ENCODE data around the gene ELP2.

The ELP2 gene

DNA sequence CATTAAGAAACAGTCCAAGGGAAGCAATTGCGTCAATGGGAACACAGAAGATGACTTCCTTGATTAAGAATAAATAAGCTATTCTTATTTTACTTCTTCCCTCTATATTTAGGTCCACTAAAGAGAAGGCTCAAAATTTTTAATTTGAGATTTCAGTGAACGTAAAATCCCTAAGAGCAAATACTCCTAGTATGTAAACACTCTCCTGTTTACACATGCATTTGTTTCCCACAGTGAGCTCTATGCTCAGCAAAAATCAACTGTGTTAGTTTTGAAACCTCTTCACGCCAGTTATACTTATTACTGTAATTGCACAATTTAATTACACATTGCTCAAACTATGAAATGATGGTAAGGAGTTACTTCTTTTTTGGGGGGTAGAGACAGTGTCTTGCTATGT is 9.4 kb upstream of the ELP2 start:
- no peak overlapping the region for H3K4me3 ChIP-seq (ENCODE audit: low read length)
- TF ChIP-seq, protein P1, sequence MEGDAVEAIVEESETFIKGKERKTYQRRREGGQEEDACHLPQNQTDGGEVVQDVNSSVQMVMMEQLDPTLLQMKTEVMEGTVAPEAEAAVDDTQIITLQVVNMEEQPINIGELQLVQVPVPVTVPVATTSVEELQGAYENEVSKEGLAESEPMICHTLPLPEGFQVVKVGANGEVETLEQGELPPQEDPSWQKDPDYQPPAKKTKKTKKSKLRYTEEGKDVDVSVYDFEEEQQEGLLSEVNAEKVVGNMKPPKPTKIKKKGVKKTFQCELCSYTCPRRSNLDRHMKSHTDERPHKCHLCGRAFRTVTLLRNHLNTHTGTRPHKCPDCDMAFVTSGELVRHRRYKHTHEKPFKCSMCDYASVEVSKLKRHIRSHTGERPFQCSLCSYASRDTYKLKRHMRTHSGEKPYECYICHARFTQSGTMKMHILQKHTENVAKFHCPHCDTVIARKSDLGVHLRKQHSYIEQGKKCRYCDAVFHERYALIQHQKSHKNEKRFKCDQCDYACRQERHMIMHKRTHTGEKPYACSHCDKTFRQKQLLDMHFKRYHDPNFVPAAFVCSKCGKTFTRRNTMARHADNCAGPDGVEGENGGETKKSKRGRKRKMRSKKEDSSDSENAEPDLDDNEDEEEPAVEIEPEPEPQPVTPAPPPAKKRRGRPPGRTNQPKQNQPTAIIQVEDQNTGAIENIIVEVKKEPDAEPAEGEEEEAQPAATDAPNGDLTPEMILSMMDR (conservative IDR thresholded peaks at IDR 0.05; ENCODE audit: low read length): no peak
- DNase-seq (ENCODE audit: low read depth): no peak

DNA sequence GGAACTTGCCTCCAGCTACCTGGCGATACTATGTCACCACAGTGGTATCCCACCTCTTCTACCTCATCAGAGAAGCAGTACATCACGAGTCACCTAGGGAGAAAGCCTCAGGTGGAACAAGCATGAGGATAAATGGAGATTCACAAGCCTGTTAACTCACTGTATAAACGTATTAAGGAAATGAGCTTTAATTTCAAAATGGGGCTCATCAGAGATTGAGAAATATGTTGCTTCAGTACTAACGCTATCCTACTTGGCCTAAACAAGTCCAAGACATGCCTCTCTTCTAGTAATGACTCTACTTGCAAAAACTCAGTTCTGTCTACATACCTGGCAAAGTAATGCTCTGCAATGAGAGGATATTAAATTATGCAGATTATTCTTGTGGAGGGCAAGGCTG is 4.9 kb upstream of the ELP2 start:
- no peak overlapping the region for H3K4me3 ChIP-seq (ENCODE audit: low read length)
- TF ChIP-seq, protein P1 (conservative IDR thresholded peaks at IDR 0.05; ENCODE audit: low read length): no peak
- DNase-seq (ENCODE audit: low read depth): no peak

DNA sequence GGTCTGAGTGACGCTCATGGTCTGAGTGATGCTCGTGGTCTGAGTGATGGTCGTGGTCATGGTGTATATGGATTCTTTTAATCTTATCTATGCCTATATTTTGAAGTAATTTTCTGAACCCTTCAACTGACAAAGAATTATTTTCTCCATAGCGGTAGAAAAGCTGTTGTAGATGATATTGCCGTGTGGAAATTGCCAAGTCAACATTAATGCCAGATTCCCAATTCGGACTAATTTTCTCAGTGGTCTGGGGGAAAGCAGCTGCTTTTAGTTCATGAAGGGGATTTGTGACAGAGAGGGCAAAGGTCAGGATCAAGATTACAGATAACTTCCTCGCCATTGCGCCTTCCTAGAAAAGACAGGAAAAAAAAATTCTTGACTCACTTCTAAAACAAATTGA is 3.0 kb upstream of the ELP2 start:
- DNase-seq (ENCODE audit: low read depth): no peak
- TF ChIP-seq, protein P1 (conservative IDR thresholded peaks at IDR 0.05; ENCODE audit: low read length): no peak

DNA sequence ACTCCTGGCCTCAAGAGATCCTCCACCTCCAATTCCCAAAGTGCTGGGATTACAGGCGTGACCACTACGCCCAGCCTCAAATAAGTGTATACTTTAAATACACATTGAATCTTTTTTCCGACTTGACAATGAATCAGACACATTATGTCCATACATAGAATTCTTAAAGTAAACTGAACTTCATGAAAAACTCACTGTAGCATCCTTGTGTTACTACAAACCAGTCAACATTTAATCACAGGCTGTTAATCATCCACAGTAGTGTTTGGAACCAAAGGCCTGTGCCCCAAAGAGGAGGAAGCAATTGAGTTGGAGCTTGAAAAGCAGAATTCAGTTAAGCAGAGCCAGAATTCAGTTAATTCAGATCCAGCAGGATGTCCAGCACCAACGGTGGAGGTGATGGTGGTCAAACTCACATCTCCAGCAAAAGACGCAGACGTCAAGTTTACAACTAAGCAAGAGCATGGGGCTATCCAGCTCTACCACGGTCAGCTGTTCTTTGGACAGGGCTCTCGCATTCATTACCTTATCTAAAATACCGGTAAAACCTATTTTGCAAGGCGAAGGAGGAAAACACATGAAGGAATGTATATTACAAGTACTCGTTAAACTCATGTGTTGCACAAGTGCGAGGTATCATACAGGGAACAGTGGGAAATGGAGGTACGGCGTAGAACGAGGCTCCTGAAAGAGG is 1.7 kb upstream of the ELP2 start:
- DNase-seq (ENCODE audit: low read depth): peak; percentile 2
- TF ChIP-seq, protein P1 (conservative IDR thresholded peaks at IDR 0.05; ENCODE audit: low read length): no peak
- H3K4me3 ChIP-seq (ENCODE audit: low read length): peak overlapping the region; percentile 99

More for the DNA sequence above, 3.0 kb upstream of the ELP2 start:
- no peak overlapping the region for H3K4me3 ChIP-seq (ENCODE audit: low read length)

DNA sequence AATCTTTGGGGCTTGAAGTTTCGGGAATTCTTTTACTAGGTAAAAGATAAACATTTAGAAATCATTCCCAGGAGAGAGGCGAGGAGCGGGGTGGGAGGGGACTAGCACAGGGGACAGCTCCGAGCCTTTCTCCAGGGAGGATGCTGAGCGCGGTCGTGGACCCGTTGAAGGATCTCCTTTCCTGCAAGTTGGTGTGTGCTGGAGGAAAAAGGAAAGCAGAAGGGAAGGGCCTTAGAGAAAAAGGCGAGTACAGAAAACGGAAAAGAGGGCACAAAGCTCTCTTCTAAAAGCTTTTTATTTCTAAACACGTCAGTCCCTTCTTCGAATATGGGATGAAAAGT is 1.2 kb upstream of the ELP2 start:
- H3K4me3 ChIP-seq (ENCODE audit: low read length): peak overlapping the region; percentile 99
- peak; percentile 23 for DNase-seq (ENCODE audit: low read depth)
- TF ChIP-seq, protein P1 (conservative IDR thresholded peaks at IDR 0.05; ENCODE audit: low read length): no peak

DNA sequence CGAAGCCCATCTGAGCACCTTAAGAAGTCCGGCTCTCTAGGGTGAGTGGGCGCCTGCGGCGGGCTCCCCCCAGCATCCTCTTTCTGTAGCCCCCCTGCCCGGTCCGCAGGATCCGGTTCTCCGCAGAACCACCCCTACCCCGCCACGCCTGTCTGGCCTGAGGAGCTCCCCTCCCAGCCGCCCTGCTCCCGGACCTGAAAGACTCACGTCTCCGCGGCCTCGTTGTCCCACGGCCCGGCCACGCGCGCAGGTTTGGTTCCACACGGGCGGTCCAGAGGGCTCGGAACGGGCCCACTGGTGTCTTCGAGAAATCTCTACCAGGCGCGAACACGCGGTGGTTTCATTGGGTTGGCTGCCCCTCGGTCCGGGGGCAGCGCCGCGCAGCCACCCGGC is 796 bp upstream of the ELP2 start:
- TF ChIP-seq, protein P1 (conservative IDR thresholded peaks at IDR 0.05; ENCODE audit: low read length): no peak
- no peak for DNase-seq (ENCODE audit: low read depth)
- H3K4me3 ChIP-seq (ENCODE audit: low read length): peak overlapping the region; percentile 99

DNA sequence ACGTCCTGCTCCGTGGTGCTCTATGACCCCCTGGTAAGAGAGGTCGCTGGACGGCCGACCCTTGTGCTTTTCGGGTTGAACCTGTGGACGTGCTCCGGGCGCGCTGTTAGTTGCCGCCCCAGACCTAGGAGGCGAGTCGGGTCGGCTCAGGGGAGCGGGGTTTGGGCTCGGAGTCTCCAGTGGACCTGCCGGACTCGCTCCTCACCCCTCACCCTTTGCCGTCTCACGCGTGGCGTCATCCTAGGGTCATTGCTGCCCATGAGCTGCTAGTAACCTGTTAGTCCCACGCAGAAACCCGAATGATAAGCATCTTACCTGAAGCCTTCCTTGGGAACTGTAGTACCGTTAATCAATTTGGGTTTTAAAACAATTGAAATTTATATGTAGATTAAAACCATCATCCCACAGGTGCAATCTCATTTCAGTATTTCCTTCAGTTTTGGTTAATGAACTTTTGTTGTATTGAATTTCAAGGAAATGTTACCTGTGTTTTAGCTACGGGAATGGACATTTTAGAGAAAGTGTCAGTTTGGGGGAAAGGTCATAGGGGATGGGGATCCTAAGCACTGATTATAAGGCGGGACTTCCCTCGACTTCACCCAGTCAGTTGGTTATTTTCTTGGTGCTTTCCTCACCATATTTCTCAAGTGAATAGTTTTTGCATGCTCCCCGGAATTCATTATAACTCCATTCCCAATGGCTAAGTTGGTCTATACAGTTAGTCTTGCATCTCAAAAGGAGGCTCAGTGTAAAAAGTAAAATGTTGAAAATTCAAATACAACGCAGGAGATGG is 536 bp downstream of the ELP2 start:
- DNase-seq (ENCODE audit: low read depth): peak; percentile 5
- peak overlapping the region; percentile 99 for H3K4me3 ChIP-seq (ENCODE audit: low read length)
- TF ChIP-seq, protein P1 (conservative IDR thresholded peaks at IDR 0.05; ENCODE audit: low read length): no peak

Measured in AG10803 (cell line).